ENCODE measurements around the gene DSC3. TPM values are rescaled to one million over a fixed set of nuclear protein-coding genes. Genes with fewer than 3 reads are reported as not detected.
"Not testable (repeated sequence)": the region's sequence is repeated elsewhere in the genome, so short reads cannot be mapped to it uniquely, and the experiment has no call there.

Gene DSC3
- total and polyA plus RNA-seq, 2 experiments from 2014 or later = 0.52 to 2.1 TPM

- TF ChIP-seq, protein P1, sequence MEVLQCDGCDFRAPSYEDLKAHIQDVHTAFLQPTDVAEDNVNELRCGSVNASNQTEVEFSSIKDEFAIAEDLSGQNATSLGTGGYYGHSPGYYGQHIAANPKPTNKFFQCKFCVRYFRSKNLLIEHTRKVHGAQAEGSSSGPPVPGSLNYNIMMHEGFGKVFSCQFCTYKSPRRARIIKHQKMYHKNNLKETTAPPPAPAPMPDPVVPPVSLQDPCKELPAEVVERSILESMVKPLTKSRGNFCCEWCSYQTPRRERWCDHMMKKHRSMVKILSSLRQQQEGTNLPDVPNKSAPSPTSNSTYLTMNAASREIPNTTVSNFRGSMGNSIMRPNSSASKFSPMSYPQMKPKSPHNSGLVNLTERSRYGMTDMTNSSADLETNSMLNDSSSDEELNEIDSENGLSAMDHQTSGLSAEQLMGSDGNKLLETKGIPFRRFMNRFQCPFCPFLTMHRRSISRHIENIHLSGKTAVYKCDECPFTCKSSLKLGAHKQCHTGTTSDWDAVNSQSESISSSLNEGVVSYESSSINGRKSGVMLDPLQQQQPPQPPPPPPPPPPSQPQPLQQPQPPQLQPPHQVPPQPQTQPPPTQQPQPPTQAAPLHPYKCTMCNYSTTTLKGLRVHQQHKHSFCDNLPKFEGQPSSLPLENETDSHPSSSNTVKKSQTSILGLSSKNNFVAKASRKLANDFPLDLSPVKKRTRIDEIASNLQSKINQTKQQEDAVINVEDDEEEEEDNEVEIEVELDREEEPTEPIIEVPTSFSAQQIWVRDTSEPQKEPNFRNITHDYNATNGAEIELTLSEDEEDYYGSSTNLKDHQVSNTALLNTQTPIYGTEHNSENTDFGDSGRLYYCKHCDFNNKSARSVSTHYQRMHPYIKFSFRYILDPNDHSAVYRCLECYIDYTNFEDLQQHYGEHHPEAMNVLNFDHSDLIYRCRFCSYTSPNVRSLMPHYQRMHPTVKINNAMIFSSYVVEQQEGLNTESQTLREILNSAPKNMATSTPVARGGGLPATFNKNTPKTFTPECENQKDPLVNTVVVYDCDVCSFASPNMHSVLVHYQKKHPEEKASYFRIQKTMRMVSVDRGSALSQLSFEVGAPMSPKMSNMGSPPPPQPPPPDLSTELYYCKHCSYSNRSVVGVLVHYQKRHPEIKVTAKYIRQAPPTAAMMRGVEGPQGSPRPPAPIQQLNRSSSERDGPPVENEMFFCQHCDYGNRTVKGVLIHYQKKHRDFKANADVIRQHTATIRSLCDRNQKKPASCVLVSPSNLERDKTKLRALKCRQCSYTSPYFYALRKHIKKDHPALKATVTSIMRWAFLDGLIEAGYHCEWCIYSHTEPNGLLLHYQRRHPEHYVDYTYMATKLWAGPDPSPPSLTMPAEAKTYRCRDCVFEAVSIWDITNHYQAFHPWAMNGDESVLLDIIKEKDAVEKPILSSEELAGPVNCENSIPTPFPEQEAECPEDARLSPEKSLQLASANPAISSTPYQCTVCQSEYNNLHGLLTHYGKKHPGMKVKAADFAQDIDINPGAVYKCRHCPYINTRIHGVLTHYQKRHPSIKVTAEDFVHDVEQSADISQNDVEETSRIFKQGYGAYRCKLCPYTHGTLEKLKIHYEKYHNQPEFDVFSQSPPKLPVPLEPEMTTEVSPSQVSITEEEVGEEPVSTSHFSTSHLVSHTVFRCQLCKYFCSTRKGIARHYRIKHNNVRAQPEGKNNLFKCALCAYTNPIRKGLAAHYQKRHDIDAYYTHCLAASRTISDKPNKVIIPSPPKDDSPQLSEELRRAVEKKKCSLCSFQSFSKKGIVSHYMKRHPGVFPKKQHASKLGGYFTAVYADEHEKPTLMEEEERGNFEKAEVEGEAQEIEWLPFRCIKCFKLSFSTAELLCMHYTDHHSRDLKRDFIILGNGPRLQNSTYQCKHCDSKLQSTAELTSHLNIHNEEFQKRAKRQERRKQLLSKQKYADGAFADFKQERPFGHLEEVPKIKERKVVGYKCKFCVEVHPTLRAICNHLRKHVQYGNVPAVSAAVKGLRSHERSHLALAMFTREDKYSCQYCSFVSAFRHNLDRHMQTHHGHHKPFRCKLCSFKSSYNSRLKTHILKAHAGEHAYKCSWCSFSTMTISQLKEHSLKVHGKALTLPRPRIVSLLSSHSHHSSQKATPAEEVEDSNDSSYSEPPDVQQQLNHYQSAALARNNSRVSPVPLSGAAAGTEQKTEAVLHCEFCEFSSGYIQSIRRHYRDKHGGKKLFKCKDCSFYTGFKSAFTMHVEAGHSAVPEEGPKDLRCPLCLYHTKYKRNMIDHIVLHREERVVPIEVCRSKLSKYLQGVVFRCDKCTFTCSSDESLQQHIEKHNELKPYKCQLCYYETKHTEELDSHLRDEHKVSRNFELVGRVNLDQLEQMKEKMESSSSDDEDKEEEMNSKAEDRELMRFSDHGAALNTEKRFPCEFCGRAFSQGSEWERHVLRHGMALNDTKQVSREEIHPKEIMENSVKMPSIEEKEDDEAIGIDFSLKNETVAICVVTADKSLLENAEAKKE (CRISPR knock-in tag; IDR thresholded peaks at IDR 0.05) = no peak
- TF ChIP-seq EZH2 (IDR thresholded peaks at IDR 0.05; ENCODE audit: low read depth, unreplicated experiment) (no peak), EZH2phosphoT487 (IDR thresholded peaks at IDR 0.05; ENCODE audit: unreplicated experiment) (no peak)
- TF ChIP-seq, protein P2, sequence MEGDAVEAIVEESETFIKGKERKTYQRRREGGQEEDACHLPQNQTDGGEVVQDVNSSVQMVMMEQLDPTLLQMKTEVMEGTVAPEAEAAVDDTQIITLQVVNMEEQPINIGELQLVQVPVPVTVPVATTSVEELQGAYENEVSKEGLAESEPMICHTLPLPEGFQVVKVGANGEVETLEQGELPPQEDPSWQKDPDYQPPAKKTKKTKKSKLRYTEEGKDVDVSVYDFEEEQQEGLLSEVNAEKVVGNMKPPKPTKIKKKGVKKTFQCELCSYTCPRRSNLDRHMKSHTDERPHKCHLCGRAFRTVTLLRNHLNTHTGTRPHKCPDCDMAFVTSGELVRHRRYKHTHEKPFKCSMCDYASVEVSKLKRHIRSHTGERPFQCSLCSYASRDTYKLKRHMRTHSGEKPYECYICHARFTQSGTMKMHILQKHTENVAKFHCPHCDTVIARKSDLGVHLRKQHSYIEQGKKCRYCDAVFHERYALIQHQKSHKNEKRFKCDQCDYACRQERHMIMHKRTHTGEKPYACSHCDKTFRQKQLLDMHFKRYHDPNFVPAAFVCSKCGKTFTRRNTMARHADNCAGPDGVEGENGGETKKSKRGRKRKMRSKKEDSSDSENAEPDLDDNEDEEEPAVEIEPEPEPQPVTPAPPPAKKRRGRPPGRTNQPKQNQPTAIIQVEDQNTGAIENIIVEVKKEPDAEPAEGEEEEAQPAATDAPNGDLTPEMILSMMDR (conservative IDR thresholded peaks at IDR 0.05; ENCODE audit: low read depth in 2 of 2) = no peak
- TF ChIP-seq, protein P3, sequence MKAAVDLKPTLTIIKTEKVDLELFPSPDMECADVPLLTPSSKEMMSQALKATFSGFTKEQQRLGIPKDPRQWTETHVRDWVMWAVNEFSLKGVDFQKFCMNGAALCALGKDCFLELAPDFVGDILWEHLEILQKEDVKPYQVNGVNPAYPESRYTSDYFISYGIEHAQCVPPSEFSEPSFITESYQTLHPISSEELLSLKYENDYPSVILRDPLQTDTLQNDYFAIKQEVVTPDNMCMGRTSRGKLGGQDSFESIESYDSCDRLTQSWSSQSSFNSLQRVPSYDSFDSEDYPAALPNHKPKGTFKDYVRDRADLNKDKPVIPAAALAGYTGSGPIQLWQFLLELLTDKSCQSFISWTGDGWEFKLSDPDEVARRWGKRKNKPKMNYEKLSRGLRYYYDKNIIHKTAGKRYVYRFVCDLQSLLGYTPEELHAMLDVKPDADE (IDR thresholded peaks at IDR 0.05) = no peak
Observed at GRCh38 chr18:31015715-31016434, 26.7 kb downstream of the DSC3 start (continued).

- H3K4me3 Mint-ChIP-seq; H3K79me2 ChIP-seq (replicated peaks; ENCODE audit: insufficient read depth); H4K20me1 ChIP-seq (replicated peaks; ENCODE audit: insufficient read depth); H3K4me3 ChIP-seq; H3K27me3 ChIP-seq (ENCODE audit: insufficient read depth); H3K36me3 ChIP-seq (ENCODE audit: insufficient read depth); ATAC-seq; H3K27ac ChIP-seq (ENCODE audit: low read depth); H3K9me2 ChIP-seq (ENCODE audit: insufficient read depth); H3K4me1 ChIP-seq (ENCODE audit: insufficient read depth); H3K36me3 Mint-ChIP-seq (ENCODE audit: low read depth); H3F3A ChIP-seq (replicated peaks; ENCODE audit: low read depth); H3K4me1 Mint-ChIP-seq; H3K4me2 ChIP-seq; H3K27me3 Mint-ChIP-seq (ENCODE audit: insufficient read depth, low read depth, poor library complexity); H3K9me3 Mint-ChIP-seq; H3K27ac Mint-ChIP-seq; H2AFZ ChIP-seq; DNase-seq (ENCODE audit: low spot score): not testable (repeated sequence)
Observed at GRCh38 chr18:31011455-31011854, 31.1 kb downstream of the DSC3 start.

Measured in GM23338 (cell line).